HUES64 (cell line): ENCODE measurements around the gene DUOXA1.
A peak's percentile ranks its signal among the peaks of the same experiment; 100 is the strongest.

Experiments used
- H3K27ac ChIP-seq: 2 replicates; pipeline ENCODE4 v1.7.0; 2013; ENCODE audit warnings: low read depth, low read length, inconsistent platforms
- H3K27me3 ChIP-seq: 2 replicates; pipeline ENCODE4 v1.6.1; 2013; ENCODE audit warnings: mild to moderate bottlenecking, low read length; ENCODE audit not compliant: insufficient read depth
- H3K36me3 ChIP-seq: 2 replicates; pipeline ENCODE4 v1.6.1; 2013; ENCODE audit warnings: mild to moderate bottlenecking, low read length; ENCODE audit not compliant: insufficient read depth
- H3K4me1 ChIP-seq: 2 replicates; pipeline ENCODE4 v1.6.1; 2013; ENCODE audit warnings: mild to moderate bottlenecking, low read length, moderate library complexity; ENCODE audit not compliant: insufficient read depth
- H3K4me3 ChIP-seq: 2 replicates; pipeline ENCODE4 v1.5.1; 2013; ENCODE audit warnings: mild to moderate bottlenecking, low read length, moderate library complexity
- H3K9ac ChIP-seq: 2 replicates; pipeline ENCODE4 v1.6.1; 2013; ENCODE audit warnings: mild to moderate bottlenecking, low read depth, low read length
- H3K9me3 ChIP-seq: 2 replicates; pipeline ENCODE4 v1.6.1; 2013; ENCODE audit warnings: low read depth, low read length; ENCODE audit not compliant: insufficient read depth
- WGBS: fragments of 150-250, 120-280 bp; methylation state at CpG from one replicate; pipeline ENCODE4 v1.1.7; 2013; ENCODE audit warnings: missing lambda C conversion rate; 5-methylcytosine and 5-hydroxymethylcytosine counted together

Gene DUOXA1

DNA sequence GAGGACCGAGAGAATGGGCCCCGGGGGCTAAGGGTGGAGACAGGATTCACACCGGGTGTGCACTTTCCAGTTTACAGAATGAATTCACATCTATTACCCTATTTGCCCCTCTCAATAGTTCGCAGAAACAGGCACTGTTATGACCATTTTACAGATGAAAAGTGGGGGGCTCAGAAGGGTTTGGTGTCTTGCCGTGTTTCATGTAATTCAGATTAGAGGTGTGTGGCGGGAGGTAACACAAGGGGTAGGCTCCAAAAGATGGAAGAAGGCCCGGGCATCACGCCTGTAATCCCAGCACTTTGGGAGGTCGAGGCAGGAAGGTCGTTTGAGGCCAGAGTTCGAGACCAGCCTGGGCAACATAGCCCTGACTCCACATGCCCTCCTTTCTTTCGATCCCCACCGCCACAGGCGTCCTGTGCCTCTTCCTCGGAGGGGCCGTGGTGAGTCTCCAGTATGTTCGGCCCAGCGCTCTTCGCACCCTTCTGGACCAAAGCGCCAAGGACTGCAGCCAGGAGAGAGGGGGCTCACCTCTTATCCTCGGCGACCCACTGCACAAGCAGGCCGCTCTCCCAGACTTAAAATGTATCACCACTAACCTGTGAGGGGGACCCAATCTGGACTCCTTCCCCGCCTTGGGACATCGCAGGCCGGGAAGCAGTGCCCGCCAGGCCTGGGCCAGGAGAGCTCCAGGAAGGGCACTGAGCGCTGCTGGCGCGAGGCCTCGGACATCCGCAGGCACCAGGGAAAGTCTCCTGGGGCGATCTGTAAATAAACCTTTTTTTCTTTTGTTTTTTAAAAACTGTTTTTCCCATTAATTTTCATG is 12.2 kb downstream of the DUOXA1 start:
- Histone ChIP-seq H3K27me3 (peaks cover 60% of the 10 kb centered on the region), H3K36me3 (no peaks in the 10 kb centered on the region), H3K4me1 (peaks cover 13% of the 10 kb centered on the region; the same call in 1 of the 2 replicates), H3K9me3 (no peaks in the 10 kb centered on the region; the same call in 1 of the 2 replicates), H3K4me3 (peak overlapping the region; percentile 17; the same call in 1 of the 2 replicates), H3K9ac (no peak overlapping the region), H3K27ac (no peak overlapping the region)
- 88% methylated on average over 33 of the region's 33 CpGs for WGBS

DNA sequence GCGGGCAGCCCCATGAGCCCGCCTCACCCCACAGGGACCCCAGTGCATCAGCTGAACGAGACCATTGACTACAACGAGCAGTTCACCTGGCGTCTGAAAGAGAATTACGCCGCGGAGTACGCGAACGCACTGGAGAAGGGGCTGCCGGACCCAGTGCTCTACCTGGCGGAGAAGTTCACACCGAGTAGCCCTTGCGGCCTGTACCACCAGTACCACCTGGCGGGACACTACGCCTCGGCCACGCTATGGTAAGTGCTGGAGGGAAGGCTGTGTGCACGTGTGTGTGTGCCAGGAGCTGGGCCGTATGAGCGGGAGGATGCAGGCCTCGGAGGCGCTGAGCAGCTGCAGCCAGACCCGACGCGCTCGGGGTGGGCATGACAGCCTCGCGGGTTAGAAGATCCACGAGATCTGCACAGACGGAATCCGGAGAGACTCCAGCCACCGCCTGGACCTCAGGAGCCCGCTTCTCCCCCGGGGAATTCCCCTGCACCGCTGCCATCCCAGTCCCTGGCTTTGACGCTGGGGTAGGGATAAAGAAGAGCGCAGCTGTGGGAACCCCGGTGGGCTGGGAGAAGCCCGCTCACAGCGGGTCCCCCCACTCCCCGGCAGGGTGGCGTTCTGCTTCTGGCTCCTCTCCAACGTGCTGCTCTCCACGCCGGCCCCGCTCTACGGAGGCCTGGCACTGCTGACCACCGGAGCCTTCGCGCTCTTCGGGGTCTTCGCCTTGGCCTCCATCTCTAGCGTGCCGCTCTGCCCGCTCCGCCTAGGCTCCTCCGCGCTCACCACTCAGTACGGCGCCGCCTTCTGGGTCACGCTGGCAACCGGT is 13.0 kb downstream of the DUOXA1 start:
- Histone ChIP-seq H3K27me3 (peaks cover 68% of the 10 kb centered on the region), H3K4me1 (peaks cover 17% of the 10 kb centered on the region; the same call in 1 of the 2 replicates), H3K27ac (no peak overlapping the region), H3K36me3 (no peaks in the 10 kb centered on the region), H3K4me3 (no peak overlapping the region), H3K9me3 (no peaks in the 10 kb centered on the region; the same call in 1 of the 2 replicates), H3K9ac (no peak overlapping the region)
- WGBS, result 92% methylated on average over 65 of the region's 65 CpGs

- Histone ChIP-seq H3K9ac (no peak overlapping the region), H3K4me1 (peaks cover 17% of the 10 kb centered on the region; the same call in 1 of the 2 replicates), H3K4me3 (no peak overlapping the region), H3K9me3 (no peaks in the 10 kb centered on the region; the same call in 1 of the 2 replicates), H3K27me3 (peaks cover 74% of the 10 kb centered on the region), H3K36me3 (no peaks in the 10 kb centered on the region), H3K27ac (no peak overlapping the region)
- WGBS, result 92% methylated on average over 18 of the region's 19 CpGs
These were observed 13.6 kb downstream of the DUOXA1 start for GRCh38 chr15:45116006-45116481.

- Histone ChIP-seq H3K4me3 (no peak overlapping the region), H3K36me3 (no peaks in the 10 kb centered on the region), H3K4me1 (peaks cover 17% of the 10 kb centered on the region; the same call in 1 of the 2 replicates), H3K9me3 (no peaks in the 10 kb centered on the region; the same call in 1 of the 2 replicates), H3K27ac (no peak overlapping the region), H3K27me3 (peaks cover 78% of the 10 kb centered on the region), H3K9ac (no peak overlapping the region)
- 87% methylated on average over 7 of the region's 7 CpGs for WGBS
These were observed 14.3 kb downstream of the DUOXA1 start for GRCh38 chr15:45115312-45115820.

DNA sequence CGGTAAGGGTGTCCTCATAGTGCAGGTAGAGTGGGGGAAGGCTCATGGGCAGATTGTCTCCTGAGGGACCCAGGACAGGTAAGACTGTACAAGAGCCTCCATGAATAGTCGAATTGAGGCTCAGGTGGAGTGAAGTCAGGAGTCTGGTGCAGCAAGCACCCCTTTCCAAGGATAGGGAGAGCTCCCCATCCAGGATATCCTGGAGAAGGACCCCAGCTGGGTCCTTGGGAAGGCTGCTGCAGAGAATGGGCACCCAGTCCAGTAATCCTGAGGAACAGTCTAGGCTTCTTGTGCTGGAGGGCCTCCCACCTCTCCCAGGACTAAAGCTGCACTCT is 15.0 kb downstream of the DUOXA1 start:
- Histone ChIP-seq H3K9ac (no peak overlapping the region), H3K9me3 (no peaks in the 10 kb centered on the region; the same call in 1 of the 2 replicates), H3K4me3 (peak overlapping the region; percentile 44; the same call in 1 of the 2 replicates), H3K27ac (no peak overlapping the region), H3K27me3 (peaks cover 84% of the 10 kb centered on the region), H3K4me1 (peaks cover 17% of the 10 kb centered on the region; the same call in 1 of the 2 replicates), H3K36me3 (no peaks in the 10 kb centered on the region)
- 46% methylated on average over 2 of the region's 2 CpGs for WGBS

DNA sequence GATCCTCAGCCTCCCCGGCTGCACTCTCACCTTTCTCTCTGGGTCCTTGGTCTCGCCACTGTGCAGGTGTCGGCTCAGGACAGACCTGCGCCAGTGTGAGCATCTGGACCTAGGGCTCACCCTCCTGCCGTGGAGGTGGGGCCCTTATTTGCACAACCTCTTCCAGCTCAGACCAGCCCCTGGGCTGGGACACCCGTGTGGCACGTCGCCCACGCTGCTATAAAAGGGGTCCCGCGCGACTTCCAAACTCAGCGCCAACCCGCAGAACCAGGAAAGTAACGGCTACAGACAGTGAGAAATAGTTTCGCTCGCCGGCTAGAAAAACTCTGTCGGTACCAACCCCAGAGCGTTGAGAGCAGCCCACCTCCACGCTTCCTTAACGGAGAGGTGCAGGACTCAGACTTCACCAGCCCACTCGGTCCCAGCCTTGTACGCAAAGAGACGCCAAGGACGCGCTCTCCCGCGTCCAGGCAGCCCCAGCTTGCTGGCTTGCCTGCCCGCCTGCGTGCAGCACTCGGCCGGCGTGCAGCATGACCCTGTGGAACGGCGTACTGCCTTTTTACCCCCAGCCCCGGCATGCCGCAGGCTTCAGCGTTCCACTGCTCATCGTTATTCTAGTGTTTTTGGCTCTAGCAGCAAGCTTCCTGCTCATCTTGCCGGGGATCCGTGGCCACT is 15.5 kb downstream of the DUOXA1 start, which contains the start of the genes DUOX2 and DUOXA2:
Gene DUOX2 (minus strand): TSS at position 97 of the 675 bp plus-strand sequence. CDS start 761 bp downstream, outside the sequence.
Gene DUOXA2 (plus strand): TSS at position 251 of the 675 bp plus-strand sequence. CDS start 280 bp downstream, at position 531.
- H3K4me1 ChIP-seq, result peaks cover 17% of the 10 kb centered on the region; the same call in 1 of the 2 replicates
- peaks cover 88% of the 10 kb centered on the region for H3K27me3 ChIP-seq
- H3K27ac ChIP-seq, result no peak within 1 kb of the TSS
- no peaks in the 10 kb centered on the region for H3K36me3 ChIP-seq
- H3K4me3 ChIP-seq, result peak within 1 kb of the TSS; percentile 45
- 9% methylated on average over 42 of the region's 42 CpGs for WGBS
- H3K9me3 ChIP-seq, result no peaks in the 10 kb centered on the region; the same call in 1 of the 2 replicates
- H3K9ac ChIP-seq, result no peak within 1 kb of the TSS; the same call in 1 of the 2 replicates

DNA sequence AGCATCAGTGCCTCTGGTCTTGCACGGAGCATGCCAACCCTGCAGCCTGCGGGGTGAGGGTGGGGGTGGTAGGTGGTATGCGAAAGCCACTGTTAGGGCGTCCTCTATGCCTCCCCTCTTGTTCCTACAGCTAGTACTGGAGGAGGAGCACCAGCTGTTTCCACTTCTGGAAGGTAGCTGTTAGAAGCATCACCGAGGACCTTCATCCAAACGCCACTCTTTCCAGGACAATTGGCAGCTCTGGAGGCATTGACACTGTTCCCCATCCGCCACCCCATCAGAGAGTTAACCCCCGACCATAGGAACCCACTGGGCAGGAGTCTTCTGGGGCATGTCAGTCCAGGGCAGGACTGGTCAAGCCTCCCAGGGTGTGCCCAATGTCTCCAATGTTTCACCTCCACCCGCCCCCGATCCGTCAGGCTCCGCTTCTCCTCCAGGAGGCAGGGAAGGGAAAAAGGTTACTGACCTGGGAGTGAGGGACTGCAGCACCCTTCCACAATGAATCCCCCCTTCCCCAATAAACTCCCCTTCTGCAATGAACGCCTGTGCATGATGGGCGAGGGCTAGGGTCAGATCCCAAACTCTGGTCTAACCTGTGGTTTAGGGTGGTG is 16.2 kb downstream of the DUOXA1 start:
- peaks cover 90% of the 10 kb centered on the region for H3K27me3 ChIP-seq
- peaks cover 17% of the 10 kb centered on the region; the same call in 1 of the 2 replicates for H3K4me1 ChIP-seq
- no peak overlapping the region for H3K9ac ChIP-seq

GRCh38 chr15:45112591-45113379 is 16.9 kb downstream of the DUOXA1 start:
- no peaks in the 10 kb centered on the region for H3K36me3 ChIP-seq
- H3K4me1 ChIP-seq, result peaks cover 17% of the 10 kb centered on the region; the same call in 1 of the 2 replicates
- 2% methylated on average over 57 of the region's 58 CpGs for WGBS
- peak overlapping the region; percentile 45 for H3K4me3 ChIP-seq
- H3K9me3 ChIP-seq, result no peaks in the 10 kb centered on the region; the same call in 1 of the 2 replicates
- no peak overlapping the region for H3K27ac ChIP-seq
- peaks cover 88% of the 10 kb centered on the region for H3K27me3 ChIP-seq
- H3K9ac ChIP-seq, result no peak overlapping the region

More for the DNA sequence above, 16.2 kb downstream of the DUOXA1 start:
- WGBS, result 21% methylated on average over 9 of the region's 14 CpGs
- Histone ChIP-seq H3K4me3 (peak overlapping the region; percentile 45), H3K36me3 (no peaks in the 10 kb centered on the region), H3K9me3 (no peaks in the 10 kb centered on the region; the same call in 1 of the 2 replicates), H3K27ac (no peak overlapping the region)

DNA sequence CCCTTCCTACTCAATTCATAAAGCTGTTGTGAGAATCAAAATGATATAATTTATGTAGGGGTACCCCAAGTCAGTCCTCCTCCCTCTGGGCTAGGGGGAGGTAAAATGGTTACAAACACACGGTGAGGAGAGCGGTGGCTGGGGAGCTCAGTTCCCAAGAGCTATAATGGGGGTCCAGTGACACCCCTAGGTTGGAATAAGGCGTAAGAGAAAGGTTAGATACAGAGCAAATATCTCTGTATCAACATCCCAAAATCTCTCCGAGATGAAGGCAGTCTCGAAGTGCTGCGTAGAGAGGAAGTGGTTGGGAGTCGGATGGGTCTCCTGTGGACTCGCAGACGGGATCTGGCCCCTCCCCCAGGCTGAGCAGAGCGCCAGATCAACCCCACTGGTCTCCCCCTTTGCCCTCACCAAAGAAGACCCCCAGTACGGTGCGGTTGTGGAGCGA is 17.5 kb downstream of the DUOXA1 start:
- Histone ChIP-seq H3K36me3 (no peaks in the 10 kb centered on the region), H3K27ac (no peak overlapping the region), H3K9ac (no peak overlapping the region), H3K9me3 (no peaks in the 10 kb centered on the region; the same call in 1 of the 2 replicates), H3K4me1 (peaks cover 17% of the 10 kb centered on the region; the same call in 1 of the 2 replicates), H3K27me3 (peaks cover 82% of the 10 kb centered on the region), H3K4me3 (peak overlapping the region; percentile 45)
- WGBS, result 11% methylated on average over 11 of the region's 13 CpGs
